Thyroid gland (tissue), 4 donors: ENCODE results near the gene DNMT3A. TPM values are rescaled to one million over a fixed set of nuclear protein-coding genes. Genes with fewer than 3 reads are reported as not detected.

Experiments used
- DNase-seq, 2 donors: peaks; one replicate each; pipeline ENCODE4 v3.0.0-alpha.2; 2019
- H3K27ac ChIP-seq, 3 donors: fragments of 200-600 bp; sonication (generic); 1 replicate in 2 of 3; 2 replicates in 1 of 3; pipeline ENCODE4 v1.5.1; 2016 to 2019; ENCODE audit warnings: mild to moderate bottlenecking in 1 of 3, moderate library complexity in 1 of 3
- H3K27me3 ChIP-seq: fragments of 200-600 bp; sonication (generic); one replicate; pipeline ENCODE4 v1.5.1; 2019
- H3K36me3 ChIP-seq, 2 donors: fragments of 200-600 bp; sonication (generic); one replicate each; pipeline ENCODE4 v1.5.1; 2016 to 2019
- H3K4me1 ChIP-seq, 2 donors: fragments of 200-600 bp; sonication (generic); one replicate each; pipeline ENCODE4 v1.5.1; 2017 to 2019
- H3K4me3 ChIP-seq, 3 donors: fragments of 200-600 bp; sonication (generic); replicated peaks in 1 of 3; 1 replicate in 2 of 3; 2 replicates in 1 of 3; pipeline ENCODE4 v1.5.1; 2016; ENCODE audit warnings: mild to moderate bottlenecking in 1 of 3
- H3K9me3 ChIP-seq: fragments of 200-600 bp; sonication (generic); one replicate; pipeline ENCODE4 v1.5.1; 2017
- POLR2A ChIP-seq, 2 donors: fragments of 450-650 bp; IDR thresholded peaks; one replicate each; pipeline ENCODE4 v1.6.1; 2017; ENCODE audit warnings: antibody characterized with exemption in 2 of 2, mild to moderate bottlenecking in 2 of 2, moderate library complexity in 1 of 2
- WGBS, 2 donors: methylation state at CpG; one replicate each; pipeline ENCODE4 v1.1.5; 2017; 5-methylcytosine and 5-hydroxymethylcytosine counted together
- intact Hi-C: fragments of 100-400 bp; cut with DNase I; formaldehyde crosslinking; loops from one replicate; pipeline ENCODE4 v1.15.1; 2023
- total RNA-seq, 4 donors: library from RNA; depleted of rRNA; stranded (reverse); fragments of >200 nt; gene quantifications; one replicate each; pipeline ENCODE4 v1.2.3, GENCODE V29; 2016
- TF ChIP-seq, protein P1 (sequence below), 6 experiments: fragments of 200-600 bp in 3 of 6; fragments of 450-650 bp in 3 of 6; sonication (generic) in 3 of 6; IDR thresholded peaks; one replicate each; pipeline ENCODE4 v1.5.1; 2016 to 2019; ENCODE audit warnings: antibody characterized with exemption in 6 of 6, mild to moderate bottlenecking in 2 of 6, inconsistent platforms in 1 of 6, moderate library complexity in 1 of 6

The DNMT3A gene
- total RNA-seq, 4 donors from 2014 or later = 17.3 to 40.9 (median 18.8) TPM

DNA sequence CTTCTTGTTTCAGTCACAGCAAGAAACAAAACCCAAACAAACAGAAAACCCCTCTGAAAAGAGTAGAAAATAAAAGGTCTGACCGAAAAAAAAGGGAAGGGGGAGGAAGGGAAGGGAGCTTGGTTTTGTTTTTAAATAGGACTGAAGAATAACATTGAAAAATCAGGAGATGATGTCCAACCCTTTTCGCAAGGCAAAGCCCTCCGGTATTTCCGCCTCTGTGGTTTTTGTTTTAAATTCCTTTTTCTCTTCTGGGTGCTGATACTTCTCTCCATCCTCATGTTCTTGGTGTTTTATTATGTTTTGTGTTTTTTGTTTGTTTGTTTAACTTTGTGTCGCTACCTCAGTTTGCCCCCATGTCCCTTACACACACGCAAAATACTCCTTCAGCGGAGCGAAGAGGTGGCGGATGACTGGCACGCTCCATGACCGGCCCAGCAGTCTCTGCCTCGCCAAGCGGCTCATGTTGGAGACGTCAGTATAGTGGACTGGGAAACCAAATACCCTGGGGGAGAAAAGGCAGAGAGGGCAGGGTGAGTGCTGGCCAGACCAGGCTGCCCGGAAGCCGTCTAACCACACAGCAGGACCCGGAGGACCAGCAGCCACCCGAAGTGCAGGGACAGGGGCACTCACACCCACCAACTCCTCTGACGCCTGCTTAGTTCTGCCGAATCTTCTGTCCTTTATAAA is 107.7 kb downstream of the DNMT3A start:
- Histone ChIP-seq H3K27me3 (no peaks in the 10 kb centered on the region), H3K36me3 (peaks cover 36 to 57% of the 10 kb centered on the region in 2 donors), H3K4me1 (peaks cover 8 to 10% of the 10 kb centered on the region in 2 donors), H3K9me3 (no peaks in the 10 kb centered on the region), H3K4me3 (no peak overlapping the region), H3K27ac (no peak overlapping the region)
- WGBS, 2 donors = 88 to 92% methylated on average over 20 of the region's 20 CpGs
- no peak for DNase-seq
- intact Hi-C loops = no loop called here
- TF ChIP-seq, protein P1, sequence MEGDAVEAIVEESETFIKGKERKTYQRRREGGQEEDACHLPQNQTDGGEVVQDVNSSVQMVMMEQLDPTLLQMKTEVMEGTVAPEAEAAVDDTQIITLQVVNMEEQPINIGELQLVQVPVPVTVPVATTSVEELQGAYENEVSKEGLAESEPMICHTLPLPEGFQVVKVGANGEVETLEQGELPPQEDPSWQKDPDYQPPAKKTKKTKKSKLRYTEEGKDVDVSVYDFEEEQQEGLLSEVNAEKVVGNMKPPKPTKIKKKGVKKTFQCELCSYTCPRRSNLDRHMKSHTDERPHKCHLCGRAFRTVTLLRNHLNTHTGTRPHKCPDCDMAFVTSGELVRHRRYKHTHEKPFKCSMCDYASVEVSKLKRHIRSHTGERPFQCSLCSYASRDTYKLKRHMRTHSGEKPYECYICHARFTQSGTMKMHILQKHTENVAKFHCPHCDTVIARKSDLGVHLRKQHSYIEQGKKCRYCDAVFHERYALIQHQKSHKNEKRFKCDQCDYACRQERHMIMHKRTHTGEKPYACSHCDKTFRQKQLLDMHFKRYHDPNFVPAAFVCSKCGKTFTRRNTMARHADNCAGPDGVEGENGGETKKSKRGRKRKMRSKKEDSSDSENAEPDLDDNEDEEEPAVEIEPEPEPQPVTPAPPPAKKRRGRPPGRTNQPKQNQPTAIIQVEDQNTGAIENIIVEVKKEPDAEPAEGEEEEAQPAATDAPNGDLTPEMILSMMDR (IDR thresholded peaks at IDR 0.05) = no peak
- no peak for TF ChIP-seq POLR2A (IDR thresholded peaks at IDR 0.05)

DNA sequence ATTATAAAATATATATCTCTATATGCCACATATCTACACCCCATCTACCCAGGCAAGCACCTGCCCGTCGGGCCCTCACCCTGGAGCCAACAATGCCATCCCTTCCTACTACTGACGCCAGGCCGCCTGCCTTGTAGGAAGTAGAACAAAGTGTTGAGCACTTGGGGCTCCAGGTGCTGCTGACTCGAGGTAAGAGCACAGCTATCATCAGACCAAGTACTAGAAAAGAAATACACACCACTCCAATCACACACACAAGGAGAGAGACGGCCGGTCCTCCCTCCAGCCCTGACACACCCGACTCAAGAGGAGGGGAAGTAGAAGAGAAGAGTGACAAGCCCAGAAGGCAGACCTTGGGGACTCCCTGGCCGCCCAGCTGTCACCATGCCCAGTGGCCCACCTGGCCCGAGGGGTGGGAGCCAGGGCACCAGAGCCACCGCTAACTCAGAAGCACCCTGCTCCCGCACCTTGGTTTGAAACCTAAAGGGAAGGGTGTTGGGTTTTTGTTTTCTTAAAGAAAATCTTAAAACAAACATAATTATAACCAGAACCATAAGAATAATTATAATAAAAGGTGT is 109.4 kb downstream of the DNMT3A start:
- no peak for DNase-seq
- H3K4me3 ChIP-seq = no peak overlapping the region
- intact Hi-C loops = no loop called here
- H3K36me3 ChIP-seq = peaks cover 26 to 48% of the 10 kb centered on the region in 2 donors
- no peak overlapping the region for H3K27ac ChIP-seq
- TF ChIP-seq, protein P1 (IDR thresholded peaks at IDR 0.05) = no peak
- no peak for TF ChIP-seq POLR2A (IDR thresholded peaks at IDR 0.05)
- H3K9me3 ChIP-seq = no peaks in the 10 kb centered on the region
- no peaks in the 10 kb centered on the region for H3K27me3 ChIP-seq
- H3K4me1 ChIP-seq = peaks cover 8 to 17% of the 10 kb centered on the region in 2 donors
- 80 to 87% methylated on average over 12 of the region's 12 CpGs for WGBS, 2 donors

DNA sequence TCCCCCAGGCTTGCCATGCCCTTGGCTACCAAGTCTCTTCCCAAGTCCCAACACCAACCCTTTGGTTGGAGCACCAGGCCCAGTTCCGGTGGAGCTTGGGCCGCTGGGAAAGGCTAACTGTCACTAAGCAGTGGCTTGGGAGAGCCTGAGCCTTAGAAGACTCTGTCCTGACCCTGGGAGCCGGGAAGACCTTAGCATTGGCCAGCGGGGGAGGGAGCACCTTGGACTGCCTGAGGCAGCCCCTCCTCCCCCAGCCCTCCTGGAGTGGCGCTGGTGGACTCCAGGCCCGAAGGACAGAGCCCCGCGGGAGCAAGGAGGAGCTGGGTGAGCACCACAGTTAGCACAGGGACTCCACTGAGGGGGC is 110.8 kb downstream of the DNMT3A start:
- Histone ChIP-seq H3K27me3 (no peaks in the 10 kb centered on the region), H3K27ac (peak overlapping the region in 1 of 3 donors; percentile 24), H3K4me3 (no peak overlapping the region), H3K4me1 (peaks cover 8 to 17% of the 10 kb centered on the region in 2 donors), H3K9me3 (no peaks in the 10 kb centered on the region), H3K36me3 (peaks cover 22 to 34% of the 10 kb centered on the region in 2 donors)
- peak; percentile 31 to 51 for DNase-seq
- TF ChIP-seq, protein P1 (IDR thresholded peaks at IDR 0.05) = no peak
- TF ChIP-seq POLR2A (IDR thresholded peaks at IDR 0.05) = no peak
- intact Hi-C loops = no loop called here
- 51 to 59% methylated on average over 6 to 8 of the region's 8 CpGs for WGBS, 2 donors

DNA sequence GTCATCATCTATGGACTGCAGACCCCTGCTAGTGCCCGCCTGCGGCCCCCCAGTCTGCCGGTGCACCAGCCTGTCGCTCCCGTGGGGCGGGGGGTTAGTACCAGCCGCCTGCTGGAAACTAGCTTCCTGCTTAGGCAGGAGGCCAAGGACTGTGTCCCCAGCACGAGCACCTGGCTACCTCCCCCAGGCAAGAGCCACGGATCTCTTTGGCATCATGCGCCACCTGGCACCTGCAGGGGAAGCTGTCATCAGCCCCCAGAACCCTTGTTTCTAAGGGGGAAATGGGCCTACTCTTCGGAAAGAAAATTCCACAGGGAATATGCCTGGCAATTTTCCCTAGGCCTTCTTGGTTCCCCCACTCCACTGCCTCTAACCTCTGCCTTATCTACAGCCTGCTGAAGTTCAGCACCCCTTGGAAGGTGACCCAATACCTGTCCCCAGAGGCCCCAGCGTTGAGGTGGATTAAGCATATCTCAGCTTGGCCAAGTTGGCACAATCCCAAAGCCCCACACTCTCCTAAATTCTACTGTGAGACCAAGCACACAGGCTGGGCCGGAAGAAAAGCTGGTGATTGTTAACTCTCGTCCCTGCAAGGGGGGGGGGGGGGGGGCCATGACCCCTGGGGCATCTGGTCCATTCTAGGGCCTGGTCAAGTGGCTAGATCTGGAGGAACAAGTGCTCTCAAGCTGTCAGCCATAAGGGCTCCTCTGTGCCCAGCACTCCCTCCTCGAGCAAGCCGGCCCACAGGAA is 111.4 kb downstream of the DNMT3A start:
- intact Hi-C loops = no loop called here
- TF ChIP-seq POLR2A (IDR thresholded peaks at IDR 0.05) = no peak
- TF ChIP-seq, protein P1 (IDR thresholded peaks at IDR 0.05) = no peak
- H3K4me1 ChIP-seq = peaks cover 8 to 17% of the 10 kb centered on the region in 2 donors
- WGBS, 2 donors = 53 to 62% methylated on average over 6 to 13 of the region's 16 CpGs
- H3K27me3 ChIP-seq = no peaks in the 10 kb centered on the region
- no peak overlapping the region for H3K4me3 ChIP-seq
- peaks cover 17 to 31% of the 10 kb centered on the region in 2 donors for H3K36me3 ChIP-seq
- no peak overlapping the region for H3K27ac ChIP-seq
- peak; percentile 37 to 59 for DNase-seq
- no peaks in the 10 kb centered on the region for H3K9me3 ChIP-seq
